ENCODE data around the gene BPIFB3. TPM values are rescaled to one million over a fixed set of nuclear protein-coding genes. Genes with fewer than 3 reads are reported as not detected.

BPIFB3 gene
- total and polyA plus RNA-seq, 2 experiments from 2014 or later: not detected

GRCh38 chr20:33042430-33042829 is 11.3 kb upstream of the BPIFB3 start (continued):
- TF ChIP-seq ETS1 (IDR thresholded peaks at IDR 0.05): no peak
- no peak for TF ChIP-seq JUNB (IDR thresholded peaks at IDR 0.05; ENCODE audit: unreplicated experiment)
- no peak for TF ChIP-seq STAT1 (IDR thresholded peaks at IDR 0.05; ENCODE audit: unreplicated experiment)
- TF ChIP-seq CREB1 (CRISPR knock-in tag; IDR thresholded peaks at IDR 0.05; ENCODE audit: low read depth): no peak

GRCh38 chr20:33042983-33043730 is 10.5 kb upstream of the BPIFB3 start:
- Histone ChIP-seq H3F3A (replicated peaks; ENCODE audit: low read depth) (no peaks in the 10 kb centered on the region), H3K9me2 (ENCODE audit: insufficient read depth) (peaks cover 3% of the 10 kb centered on the region; the same call in 1 of the 2 replicates), H3K4me1 (ENCODE audit: insufficient read depth) (no peaks in the 10 kb centered on the region), H3K4me3 (no peak overlapping the region), H3K79me2 (replicated peaks; ENCODE audit: insufficient read depth) (no peaks in the 10 kb centered on the region), H3K27me3 (ENCODE audit: insufficient read depth) (no peaks in the 10 kb centered on the region), H2AFZ (no peak overlapping the region), H4K20me1 (replicated peaks; ENCODE audit: insufficient read depth) (no peaks in the 10 kb centered on the region), H3K36me3 (ENCODE audit: insufficient read depth) (no peaks in the 10 kb centered on the region; the same call in 1 of the 2 replicates), H3K4me2 (no peak overlapping the region), H3K27ac (ENCODE audit: low read depth) (no peak overlapping the region)
- H3K4me3 Mint-ChIP-seq: no peak overlapping the region
- DNase-seq (ENCODE audit: low spot score) (no peak), ATAC-seq (no peak)
- H3K4me1 Mint-ChIP-seq: no peaks in the 10 kb centered on the region
- H3K36me3 Mint-ChIP-seq (ENCODE audit: low read depth): peaks cover 9% of the 10 kb centered on the region
- peaks cover 29% of the 10 kb centered on the region for H3K9me3 Mint-ChIP-seq
- no peak overlapping the region for H3K27ac Mint-ChIP-seq
- H3K27me3 Mint-ChIP-seq (ENCODE audit: insufficient read depth, low read depth, poor library complexity): peaks cover 8% of the 10 kb centered on the region
- TF ChIP-seq NANOG (IDR thresholded peaks at IDR 0.05; ENCODE audit: borderline replicate concordance) (no peak), JUNB (IDR thresholded peaks at IDR 0.05; ENCODE audit: unreplicated experiment) (no peak), ETS1 (IDR thresholded peaks at IDR 0.05) (no peak), ZNF114 (CRISPR knock-in tag; IDR thresholded peaks at IDR 0.05) (no peak), CREB1 (CRISPR knock-in tag; IDR thresholded peaks at IDR 0.05; ENCODE audit: low read depth) (no peak), ZNF331 (CRISPR knock-in tag; IDR thresholded peaks at IDR 0.05; ENCODE audit: low read depth) (no peak), ZNF462 (CRISPR knock-in tag; IDR thresholded peaks at IDR 0.05) (no peak), STAT1 (IDR thresholded peaks at IDR 0.05; ENCODE audit: unreplicated experiment) (no peak), CTCF (conservative IDR thresholded peaks at IDR 0.05; ENCODE audit: low read depth in 2 of 2) (no peak)

All from GM23338 (cell line).